ENCODE measurements around the gene LEMD2. TPM values are rescaled to one million over a fixed set of nuclear protein-coding genes. Genes with fewer than 3 reads are reported as not detected.

LEMD2 gene
- polyA plus RNA-seq, 3 donors: 11.4 to 59.5 (median 13.8) TPM

- DNase-seq: no peak
Measured at GRCh38 chr6:33817489-33817888, 28.6 kb upstream of the LEMD2 start.

GRCh38 chr6:33816911-33817310, 28.0 kb upstream of the LEMD2 start:
- H3K27me3 ChIP-seq (ENCODE audit: control insufficient read depth in 2 of 2, insufficient read depth in 2 of 2, low read length in 2 of 2): peaks cover under 1 to 4% of the 10 kb centered on the region in 2 donors
- no peak overlapping the region for H3K27ac ChIP-seq (ENCODE audit: low read depth in 1 of 2, low read length in 2 of 2)
- intact Hi-C loops (cut with micrococcal nuclease): loop anchor here in 1 of 2 donors (5.0 kb wide), 1 partner anchor 40 kb away; no protein-coding TSS in a partner anchor
- H3K27ac Mint-ChIP-seq: no peak overlapping the region
- no peaks in the 10 kb centered on the region for H3K9me3 ChIP-seq (replicated peaks in 1 of 2; ENCODE audit: control insufficient read depth in 1 of 2, insufficient read depth in 1 of 2, low read length in 2 of 2)
- H3K4me2 ChIP-seq (replicated peaks; ENCODE audit: extremely low read depth, low read length, poor library complexity, severe bottlenecking): no peak overlapping the region
- H3K4me1 ChIP-seq (ENCODE audit: control insufficient read depth in 1 of 2, insufficient read depth in 2 of 2, low read length in 2 of 2): no peaks in the 10 kb centered on the region
- no peak overlapping the region for H3K4me3 Mint-ChIP-seq
- WGBS (ENCODE audit: insufficient coverage): 80% methylated on average over 8 of the region's 8 CpGs
- H4K20me1 ChIP-seq (ENCODE audit: insufficient read depth, low read length): no peaks in the 10 kb centered on the region
- H3K9ac ChIP-seq (ENCODE audit: insufficient read depth, low read length, poor library complexity, severe bottlenecking): no peak overlapping the region
- peaks cover 3% of the 10 kb centered on the region for H3K4me1 Mint-ChIP-seq
- TF ChIP-seq CTCF (IDR thresholded peaks at IDR 0.05): no peak
- H3K36me3 ChIP-seq (replicated peaks in 1 of 2; ENCODE audit: control insufficient read depth in 1 of 2, insufficient read depth in 2 of 2, low read length in 2 of 2): no peaks in the 10 kb centered on the region
- H3K9me3 Mint-ChIP-seq: peaks cover 0 to 2% (median 0%) of the 10 kb centered on the region in 7 donors
- no peak overlapping the region for H3K4me3 ChIP-seq (replicated peaks in 1 of 3; ENCODE audit: low read depth in 2 of 3, low read length in 3 of 3)
- H3K79me2 ChIP-seq (ENCODE audit: insufficient read depth, low read length): no peaks in the 10 kb centered on the region
- no peak overlapping the region for H2AFZ ChIP-seq (ENCODE audit: insufficient read depth, low read depth, low read length, poor library complexity, severe bottlenecking)
- no peaks in the 10 kb centered on the region for H3K36me3 Mint-ChIP-seq
- DNase-seq: no peak
- H3K27me3 Mint-ChIP-seq (ENCODE audit: low read depth in 3 of 3): peaks cover 14 to 36% (median 23%) of the 10 kb centered on the region in 3 donors

More at GRCh38 chr6:33817489-33817888, 28.6 kb upstream of the LEMD2 start:
- Histone ChIP-seq H3K4me1 (ENCODE audit: control insufficient read depth in 1 of 2, insufficient read depth in 2 of 2, low read length in 2 of 2) (no peaks in the 10 kb centered on the region), H4K20me1 (ENCODE audit: insufficient read depth, low read length) (no peaks in the 10 kb centered on the region), H3K36me3 (replicated peaks in 1 of 2; ENCODE audit: control insufficient read depth in 1 of 2, insufficient read depth in 2 of 2, low read length in 2 of 2) (no peaks in the 10 kb centered on the region), H3K4me3 (replicated peaks in 1 of 3; ENCODE audit: low read depth in 2 of 3, low read length in 3 of 3) (no peak overlapping the region), H3K27me3 (ENCODE audit: control insufficient read depth in 2 of 2, insufficient read depth in 2 of 2, low read length in 2 of 2) (peaks cover 0 to 3% of the 10 kb centered on the region in 2 donors), H3K79me2 (ENCODE audit: insufficient read depth, low read length) (no peaks in the 10 kb centered on the region), H3K9ac (ENCODE audit: insufficient read depth, low read length, poor library complexity, severe bottlenecking) (peak overlapping the region; percentile 18), H2AFZ (ENCODE audit: insufficient read depth, low read depth, low read length, poor library complexity, severe bottlenecking) (no peak overlapping the region), H3K27ac (ENCODE audit: low read depth in 1 of 2, low read length in 2 of 2) (no peak overlapping the region), H3K9me3 (replicated peaks in 1 of 2; ENCODE audit: control insufficient read depth in 1 of 2, insufficient read depth in 1 of 2, low read length in 2 of 2) (no peaks in the 10 kb centered on the region), H3K4me2 (replicated peaks; ENCODE audit: extremely low read depth, low read length, poor library complexity, severe bottlenecking) (no peak overlapping the region)
- 97% methylated on average over 4 of the region's 5 CpGs for WGBS (ENCODE audit: insufficient coverage)
- Mint-ChIP-seq H3K27ac (no peak overlapping the region), H3K36me3 (no peaks in the 10 kb centered on the region), H3K4me3 (no peak overlapping the region), H3K4me1 (peaks cover 3% of the 10 kb centered on the region), H3K9me3 (no peaks in the 10 kb centered on the region), H3K27me3 (ENCODE audit: low read depth in 3 of 3) (peaks cover 12 to 31% (median 18%) of the 10 kb centered on the region in 3 donors)
- TF ChIP-seq CTCF (IDR thresholded peaks at IDR 0.05): no peak
- intact Hi-C loops (cut with micrococcal nuclease): loop anchor here in 1 of 2 donors (5.0 kb wide), 1 partner anchor 40 kb away; no protein-coding TSS in a partner anchor

Data from CD14-positive monocyte (primary cell).